ENCODE data around the gene TRPC4.

- no peak for TF ChIP-seq CTCF (IDR thresholded peaks at IDR 0.05)
- TF ChIP-seq SIN3A (IDR thresholded peaks at IDR 0.05; ENCODE audit: borderline replicate concordance, insufficient read depth, low read depth, low read length): no peak
- no peak for TF ChIP-seq POLR2AphosphoS5 (IDR thresholded peaks at IDR 0.05; ENCODE audit: low read depth, low read length)
- no peak for TF ChIP-seq REST (IDR thresholded peaks at IDR 0.05; ENCODE audit: insufficient read depth in 1 of 2, low read depth in 2 of 2, low read length in 1 of 2)
- no peak for TF ChIP-seq TCF7L2 (IDR thresholded peaks at IDR 0.05; ENCODE audit: low read depth, low read length)
These were observed 1.5 kb upstream of the TRPC4 start for GRCh38 chr13:37870895-37871550.
